Measurements from ENCODE around the gene ADCY9. TPM values are rescaled to one million over a fixed set of nuclear protein-coding genes. Genes with fewer than 3 reads are reported as not detected.
"Not testable (repeated sequence)": the region's sequence is repeated elsewhere in the genome, so short reads cannot be mapped to it uniquely, and the experiment has no call there.

Gene ADCY9
- total and polyA plus RNA-seq, 2 experiments from 2014 or later = 1.9 to 21.9 TPM

- Histone ChIP-seq H3K27me3 (replicated peaks; ENCODE audit: insufficient read depth) (no peaks in the 10 kb centered on the region), H3K9me3 (ENCODE audit: low read depth) (no peaks in the 10 kb centered on the region), H2AFZ (no peak overlapping the region), H3K4me3 (no peak overlapping the region), H3K9me2 (ENCODE audit: insufficient read depth) (no peaks in the 10 kb centered on the region), H3K79me2 (ENCODE audit: insufficient read depth) (no peaks in the 10 kb centered on the region), H3K4me2 (ENCODE audit: unreplicated experiment) (no peak overlapping the region), H3F3A (ENCODE audit: insufficient read depth) (no peaks in the 10 kb centered on the region), H4K20me1 (ENCODE audit: insufficient read depth) (no peaks in the 10 kb centered on the region), H3K9ac (no peak overlapping the region), H3K27ac (no peak overlapping the region), H3K36me3 (ENCODE audit: low read depth) (no peaks in the 10 kb centered on the region; the same call in 1 of the 2 replicates), H3K4me1 (ENCODE audit: insufficient read depth) (peaks cover 8% of the 10 kb centered on the region; the same call in 1 of the 2 replicates)
- peak; percentile 20 for DNase-seq
- in situ Hi-C loops (cut with MboI) = no loop called here
- WGBS, 2 experiments (ENCODE audit: low coverage in 1 of 2, low lambda C conversion rate in 2 of 2, missing lambda C conversion rate in 2 of 2) = 33 to 38% methylated on average over 17 of the region's 17 CpGs
- TF ChIP-seq EZH2 (IDR thresholded peaks at IDR 0.05; ENCODE audit: insufficient read depth, poor library complexity, severe bottlenecking) (no peak), EZH2phosphoT487 (IDR thresholded peaks at IDR 0.05; ENCODE audit: insufficient read depth, low read depth) (no peak)
Observed at GRCh38 chr16:3963203-3963602, 153.0 kb downstream of the ADCY9 start.

DNA sequence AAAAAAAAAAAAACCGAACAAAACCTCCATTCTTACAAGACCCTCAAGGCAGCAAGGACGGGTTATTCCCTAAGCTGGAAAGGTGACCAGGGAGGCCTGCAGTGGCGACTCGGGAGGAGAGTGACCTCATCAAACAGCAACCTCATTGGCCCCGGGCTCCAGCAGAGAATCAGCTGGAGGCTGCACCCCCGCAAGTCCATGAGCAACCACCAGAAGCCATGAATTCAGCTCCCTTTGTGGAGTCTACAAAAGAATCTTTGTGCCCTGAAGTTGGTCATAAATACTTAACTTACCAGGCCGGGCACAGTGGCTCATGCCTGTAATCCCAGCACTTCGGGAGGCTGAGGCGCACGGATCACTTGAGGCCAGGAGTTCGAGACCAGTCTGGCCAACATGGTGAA, 154.8 kb downstream of the ADCY9 start:
- peak; percentile 79 for DNase-seq
- H3K4me2 ChIP-seq (ENCODE audit: unreplicated experiment) = peak overlapping the region; percentile 86
- WGBS, 2 experiments (ENCODE audit: low coverage in 1 of 2, low lambda C conversion rate in 2 of 2, missing lambda C conversion rate in 2 of 2) = 64 to 66% methylated on average over 11 of the region's 11 CpGs

DNA sequence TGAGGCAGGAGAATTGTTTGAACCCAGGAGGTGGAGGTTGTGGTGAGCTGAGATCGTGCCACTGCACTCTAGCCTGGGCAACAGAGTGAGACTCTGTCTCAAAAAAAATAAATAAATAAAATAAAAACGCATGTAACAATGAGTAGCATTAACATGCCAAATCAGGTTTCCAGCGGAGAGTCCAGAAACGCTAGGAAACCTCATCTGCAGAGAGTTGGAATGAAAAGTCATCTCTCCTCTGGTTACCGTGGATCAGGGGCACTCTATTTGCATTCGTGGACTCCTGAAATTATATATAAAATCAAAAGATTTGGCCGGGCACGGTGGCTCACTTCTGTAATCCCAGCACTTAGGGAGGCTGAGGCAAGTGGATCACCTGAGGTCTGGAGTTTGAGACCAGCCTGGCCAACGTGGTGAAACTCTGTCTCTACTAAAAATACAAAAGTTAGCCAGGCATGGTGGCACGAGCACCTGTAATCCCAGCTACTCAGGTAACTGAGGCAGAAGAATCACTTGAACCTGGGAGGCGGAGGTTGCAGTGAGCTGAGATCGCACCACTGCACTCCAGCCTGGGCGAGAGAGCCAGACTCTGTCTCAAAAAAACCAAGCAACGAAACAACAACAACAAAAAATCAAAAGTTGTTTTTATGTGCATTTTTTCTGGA, 156.2 kb downstream of the ADCY9 start:
- H3K9me3 ChIP-seq (ENCODE audit: low read depth); H3K36me3 ChIP-seq (ENCODE audit: low read depth); H4K20me1 ChIP-seq (ENCODE audit: insufficient read depth); H3K27me3 ChIP-seq (replicated peaks; ENCODE audit: insufficient read depth); H3K9me2 ChIP-seq (ENCODE audit: insufficient read depth); in situ Hi-C loops (cut with MboI); DNase-seq; H3K4me1 ChIP-seq (ENCODE audit: insufficient read depth); H3K79me2 ChIP-seq (ENCODE audit: insufficient read depth); H3F3A ChIP-seq (ENCODE audit: insufficient read depth): not testable (repeated sequence)
- H3K4me3 ChIP-seq = peak overlapping the region; percentile 80
- peak overlapping the region; percentile 87 for H3K9ac ChIP-seq
- WGBS, 2 experiments (ENCODE audit: low coverage in 1 of 2, low lambda C conversion rate in 2 of 2, missing lambda C conversion rate in 2 of 2) = 47 to 51% methylated on average over 14 of the region's 14 CpGs
- peak overlapping the region; percentile 86 for H3K4me2 ChIP-seq (ENCODE audit: unreplicated experiment)
- H2AFZ ChIP-seq = peak overlapping the region; percentile 83
- H3K27ac ChIP-seq = peak overlapping the region; percentile 82

More for the DNA sequence above, 154.8 kb downstream of the ADCY9 start:
- H3K9me2 ChIP-seq (ENCODE audit: insufficient read depth) = no peaks in the 10 kb centered on the region
- no peaks in the 10 kb centered on the region; the same call in 1 of the 2 replicates for H3K36me3 ChIP-seq (ENCODE audit: low read depth)
- no peaks in the 10 kb centered on the region for H4K20me1 ChIP-seq (ENCODE audit: insufficient read depth)
- H3K27me3 ChIP-seq (replicated peaks; ENCODE audit: insufficient read depth) = no peaks in the 10 kb centered on the region
- TF ChIP-seq EZH2 (IDR thresholded peaks at IDR 0.05; ENCODE audit: insufficient read depth, poor library complexity, severe bottlenecking) (no peak), EZH2phosphoT487 (IDR thresholded peaks at IDR 0.05; ENCODE audit: insufficient read depth, low read depth) (no peak)
- H3K4me1 ChIP-seq (ENCODE audit: insufficient read depth) = peaks cover 8% of the 10 kb centered on the region; the same call in 1 of the 2 replicates
- in situ Hi-C loops (cut with MboI) = no loop called here
- peak overlapping the region; percentile 83 for H2AFZ ChIP-seq
- H3K79me2 ChIP-seq (ENCODE audit: insufficient read depth) = no peaks in the 10 kb centered on the region
- H3K4me3 ChIP-seq = peak overlapping the region; percentile 80
- H3K9ac ChIP-seq = peak overlapping the region; percentile 87
- no peaks in the 10 kb centered on the region for H3F3A ChIP-seq (ENCODE audit: insufficient read depth)
- peak overlapping the region; percentile 82 for H3K27ac ChIP-seq
- H3K9me3 ChIP-seq (ENCODE audit: low read depth) = no peaks in the 10 kb centered on the region

GRCh38 chr16:3959148-3959547, 157.1 kb downstream of the ADCY9 start:
- in situ Hi-C loops (cut with MboI) = no loop called here
- TF ChIP-seq EZH2 (IDR thresholded peaks at IDR 0.05; ENCODE audit: insufficient read depth, poor library complexity, severe bottlenecking) = no peak
- TF ChIP-seq EZH2phosphoT487 (IDR thresholded peaks at IDR 0.05; ENCODE audit: insufficient read depth, low read depth) = no peak
- no peaks in the 10 kb centered on the region for H4K20me1 ChIP-seq (ENCODE audit: insufficient read depth)
- DNase-seq = no peak
- no peaks in the 10 kb centered on the region for H3K79me2 ChIP-seq (ENCODE audit: insufficient read depth)
- H3K27me3 ChIP-seq (replicated peaks; ENCODE audit: insufficient read depth) = no peaks in the 10 kb centered on the region
- H3K9ac ChIP-seq = no peak overlapping the region
- H3K9me3 ChIP-seq (ENCODE audit: low read depth) = no peaks in the 10 kb centered on the region
- H3K4me2 ChIP-seq (ENCODE audit: unreplicated experiment) = no peak overlapping the region
- no peak overlapping the region for H3K27ac ChIP-seq
- WGBS, 2 experiments (ENCODE audit: low coverage in 1 of 2, low lambda C conversion rate in 2 of 2, missing lambda C conversion rate in 2 of 2) = 85 to 86% methylated on average over 3 of the region's 3 CpGs
- peaks cover 8% of the 10 kb centered on the region; the same call in 1 of the 2 replicates for H3K4me1 ChIP-seq (ENCODE audit: insufficient read depth)
- no peak overlapping the region for H3K4me3 ChIP-seq
- H3K9me2 ChIP-seq (ENCODE audit: insufficient read depth) = no peaks in the 10 kb centered on the region
- H3F3A ChIP-seq (ENCODE audit: insufficient read depth) = no peaks in the 10 kb centered on the region
- H2AFZ ChIP-seq = no peak overlapping the region
- H3K36me3 ChIP-seq (ENCODE audit: low read depth) = no peaks in the 10 kb centered on the region
